ENCODE measurements around the gene LCE3A.
"Not testable (repeated sequence)": the region's sequence is repeated elsewhere in the genome, so short reads cannot be mapped to it uniquely, and the experiment has no call there.

DNA sequence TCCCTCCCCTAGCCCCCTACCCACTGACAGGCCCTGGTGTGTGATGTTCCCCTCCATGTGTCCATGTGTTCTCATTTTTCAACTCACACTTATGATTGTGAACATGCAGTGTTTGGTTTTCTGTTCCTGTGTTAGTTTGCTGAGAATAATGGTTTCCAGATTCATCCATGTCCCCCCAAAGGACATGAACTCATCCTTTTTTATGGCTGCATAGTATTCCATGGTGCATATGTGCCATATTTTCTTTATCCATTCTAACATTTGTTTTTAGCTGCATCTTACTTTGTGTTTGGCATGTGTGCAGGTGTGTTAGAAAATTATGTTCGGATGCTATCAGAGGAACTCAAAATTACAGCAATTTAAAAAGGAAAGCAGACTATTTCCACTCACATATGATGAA lies 43.3 kb upstream of the LCE3A start:
- TF ChIP-seq, protein P1, sequence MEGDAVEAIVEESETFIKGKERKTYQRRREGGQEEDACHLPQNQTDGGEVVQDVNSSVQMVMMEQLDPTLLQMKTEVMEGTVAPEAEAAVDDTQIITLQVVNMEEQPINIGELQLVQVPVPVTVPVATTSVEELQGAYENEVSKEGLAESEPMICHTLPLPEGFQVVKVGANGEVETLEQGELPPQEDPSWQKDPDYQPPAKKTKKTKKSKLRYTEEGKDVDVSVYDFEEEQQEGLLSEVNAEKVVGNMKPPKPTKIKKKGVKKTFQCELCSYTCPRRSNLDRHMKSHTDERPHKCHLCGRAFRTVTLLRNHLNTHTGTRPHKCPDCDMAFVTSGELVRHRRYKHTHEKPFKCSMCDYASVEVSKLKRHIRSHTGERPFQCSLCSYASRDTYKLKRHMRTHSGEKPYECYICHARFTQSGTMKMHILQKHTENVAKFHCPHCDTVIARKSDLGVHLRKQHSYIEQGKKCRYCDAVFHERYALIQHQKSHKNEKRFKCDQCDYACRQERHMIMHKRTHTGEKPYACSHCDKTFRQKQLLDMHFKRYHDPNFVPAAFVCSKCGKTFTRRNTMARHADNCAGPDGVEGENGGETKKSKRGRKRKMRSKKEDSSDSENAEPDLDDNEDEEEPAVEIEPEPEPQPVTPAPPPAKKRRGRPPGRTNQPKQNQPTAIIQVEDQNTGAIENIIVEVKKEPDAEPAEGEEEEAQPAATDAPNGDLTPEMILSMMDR (IDR thresholded peaks at IDR 0.05) = not testable (repeated sequence)
- not testable (repeated sequence) for TF ChIP-seq POLR2A (IDR thresholded peaks at IDR 0.05)

Data from adrenal gland (tissue), 5 donors.